ENCODE measurements around the gene BRCA1. TPM values are rescaled to one million over a fixed set of nuclear protein-coding genes. Genes with fewer than 3 reads are reported as not detected.

Gene BRCA1
- polyA plus RNA-seq, 3 donors, result 0.87 to 2.6 (median 1.9) TPM

GRCh38 chr17:43014020-43014648, 111.0 kb downstream of the BRCA1 start:
- H3K9ac ChIP-seq (ENCODE audit: insufficient read depth, low read length, poor library complexity, severe bottlenecking), result peak overlapping the region; percentile 29

GRCh38 chr17:43013296-43013695, 111.9 kb downstream of the BRCA1 start:
- Histone ChIP-seq H3K9me3 (replicated peaks in 1 of 2; ENCODE audit: control insufficient read depth in 1 of 2, insufficient read depth in 1 of 2, low read length in 2 of 2) (no peaks in the 10 kb centered on the region), H3K79me2 (ENCODE audit: insufficient read depth, low read length) (peaks cover 18% of the 10 kb centered on the region), H3K4me2 (replicated peaks; ENCODE audit: extremely low read depth, low read length, poor library complexity, severe bottlenecking) (no peak overlapping the region), H3K27me3 (ENCODE audit: control insufficient read depth in 2 of 2, insufficient read depth in 2 of 2, low read length in 2 of 2) (no peaks in the 10 kb centered on the region), H3K36me3 (replicated peaks in 1 of 2; ENCODE audit: control insufficient read depth in 1 of 2, insufficient read depth in 2 of 2, low read length in 2 of 2) (peaks cover 39 to 55% of the 10 kb centered on the region in 2 donors), H3K9ac (ENCODE audit: insufficient read depth, low read length, poor library complexity, severe bottlenecking) (no peak overlapping the region), H4K20me1 (ENCODE audit: insufficient read depth, low read length) (peaks cover 24% of the 10 kb centered on the region), H2AFZ (ENCODE audit: insufficient read depth, low read depth, low read length, poor library complexity, severe bottlenecking) (no peak overlapping the region), H3K4me3 (replicated peaks in 1 of 3; ENCODE audit: low read depth in 2 of 3, low read length in 3 of 3) (no peak overlapping the region), H3K4me1 (ENCODE audit: control insufficient read depth in 1 of 2, insufficient read depth in 2 of 2, low read length in 2 of 2) (peaks cover 23 to 24% of the 10 kb centered on the region in 2 donors), H3K27ac (ENCODE audit: low read depth in 1 of 2, low read length in 2 of 2) (peak overlapping the region in 1 of 2 donors; percentile 55)
- H3K27me3 Mint-ChIP-seq (ENCODE audit: low read depth in 3 of 3), result no peaks in the 10 kb centered on the region
- peak overlapping the region in 1 of 7 donors; percentile 29 for H3K27ac Mint-ChIP-seq
- no peak for DNase-seq
- no peak for TF ChIP-seq CTCF (IDR thresholded peaks at IDR 0.05)
- 93% methylated on average over 8 of the region's 8 CpGs for WGBS (ENCODE audit: insufficient coverage)
- no peak overlapping the region for H3K4me3 Mint-ChIP-seq
- peaks cover 44% of the 10 kb centered on the region for H3K4me1 Mint-ChIP-seq
- intact Hi-C loops (cut with micrococcal nuclease), result loop anchor here in 1 of 2 donors (10.0 kb wide), 1 partner anchor 112 kb away; the partner anchor contains the start of gene BRCA1
- peaks cover 58 to 60% of the 10 kb centered on the region in 2 donors for H3K36me3 Mint-ChIP-seq
- no peaks in the 10 kb centered on the region for H3K9me3 Mint-ChIP-seq

More at GRCh38 chr17:43014020-43014648, 111.0 kb downstream of the BRCA1 start:
- no peak for TF ChIP-seq CTCF (IDR thresholded peaks at IDR 0.05)
- Mint-ChIP-seq H3K27me3 (ENCODE audit: low read depth in 3 of 3) (no peaks in the 10 kb centered on the region), H3K4me1 (peaks cover 47% of the 10 kb centered on the region), H3K9me3 (no peaks in the 10 kb centered on the region), H3K4me3 (no peak overlapping the region), H3K36me3 (peaks cover 55 to 60% of the 10 kb centered on the region in 2 donors), H3K27ac (peak overlapping the region; percentile 33 to 82 (median 72))
- Histone ChIP-seq H3K27me3 (ENCODE audit: control insufficient read depth in 2 of 2, insufficient read depth in 2 of 2, low read length in 2 of 2) (no peaks in the 10 kb centered on the region), H3K27ac (ENCODE audit: low read depth in 1 of 2, low read length in 2 of 2) (peak overlapping the region; percentile 42 to 55), H3K4me3 (replicated peaks in 1 of 3; ENCODE audit: low read depth in 2 of 3, low read length in 3 of 3) (no peak overlapping the region), H2AFZ (ENCODE audit: insufficient read depth, low read depth, low read length, poor library complexity, severe bottlenecking) (no peak overlapping the region), H3K9me3 (replicated peaks in 1 of 2; ENCODE audit: control insufficient read depth in 1 of 2, insufficient read depth in 1 of 2, low read length in 2 of 2) (no peaks in the 10 kb centered on the region), H3K79me2 (ENCODE audit: insufficient read depth, low read length) (peaks cover 10% of the 10 kb centered on the region), H3K4me2 (replicated peaks; ENCODE audit: extremely low read depth, low read length, poor library complexity, severe bottlenecking) (no peak overlapping the region), H3K4me1 (ENCODE audit: control insufficient read depth in 1 of 2, insufficient read depth in 2 of 2, low read length in 2 of 2) (peaks cover 32% of the 10 kb centered on the region in 2 donors), H3K36me3 (replicated peaks in 1 of 2; ENCODE audit: control insufficient read depth in 1 of 2, insufficient read depth in 2 of 2, low read length in 2 of 2) (peaks cover 39 to 55% of the 10 kb centered on the region in 2 donors), H4K20me1 (ENCODE audit: insufficient read depth, low read length) (peaks cover 31% of the 10 kb centered on the region)
- 73% methylated on average over 4 of the region's 12 CpGs for WGBS (ENCODE audit: insufficient coverage)
- DNase-seq, result peak in 2 of 3 donors; percentile 22 to 40
- intact Hi-C loops (cut with micrococcal nuclease), result loop anchor here in 1 of 2 donors (10.0 kb wide), 1 partner anchor 111 kb away; the partner anchor contains the start of gene BRCA1
